Brain microvascular endothelial cell (primary cell): ENCODE data around the gene ADGRD1.
"Not testable (repeated sequence)": the region's sequence is repeated elsewhere in the genome, so short reads cannot be mapped to it uniquely, and the experiment has no call there.

Source experiments
- DNase-seq: peaks from one replicate; pipeline ENCODE4 v3.0.0-alpha.2; 2020
- H3K27ac ChIP-seq: fragments of 250-450 bp; sonication (Bioruptor Pico); 2 replicates; pipeline ENCODE4 v1.5.1; 2020; ENCODE audit warnings: mild to moderate bottlenecking, moderate library complexity
- H3K27me3 ChIP-seq: fragments of 250-450 bp; sonication (Bioruptor Pico); replicated peaks from 2 replicates; pipeline ENCODE4 v1.5.1; 2020; ENCODE audit warnings: mild to moderate bottlenecking
- H3K36me3 ChIP-seq: fragments of 250-450 bp; sonication (Bioruptor Pico); replicated peaks from 2 replicates; pipeline ENCODE4 v1.5.1; 2020; ENCODE audit warnings: mild to moderate bottlenecking
- H3K4me3 ChIP-seq: 2 replicates; pipeline ENCODE4 v1.5.1; 2011; ENCODE audit warnings: low read depth, mild to moderate bottlenecking, control low read depth, low read length, moderate library complexity
- in situ Hi-C: cut with HindIII; loops from 2 replicates; pipeline ENCODE4 v1.10.0; 2017; ENCODE audit warnings: low sequenced_read_pairs, low pct_ligation_motif_present
- TF ChIP-seq, protein P1 (sequence below): IDR thresholded peaks from 2 replicates; pipeline ENCODE4 v1.5.1; 2011; ENCODE audit warnings: low read depth, mild to moderate bottlenecking, moderate library complexity, low read length, control low read depth, inconsistent platforms; ENCODE audit errors: missing control alignments

ADGRD1 gene

DNA sequence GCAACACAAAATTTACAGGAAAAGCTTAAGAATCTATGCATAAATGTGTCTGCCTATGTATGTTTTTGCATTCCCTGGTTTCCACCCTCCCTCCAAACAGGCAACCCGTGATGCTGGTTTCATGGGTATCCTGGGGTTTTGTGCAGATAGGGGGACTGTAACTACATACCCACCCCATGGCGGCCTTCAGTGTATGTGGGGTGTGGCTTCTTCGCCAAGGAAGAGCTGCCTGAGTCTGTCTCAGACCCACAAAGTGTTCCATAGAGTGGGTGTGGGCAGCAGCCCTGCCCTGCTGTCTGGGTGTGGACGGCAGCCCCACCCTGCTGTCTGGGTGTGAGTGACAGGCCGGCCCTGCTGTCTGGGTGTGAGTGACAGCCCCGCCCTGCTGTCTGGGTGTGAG is 174.8 kb downstream of the ADGRD1 start:
- in situ Hi-C loops = no loop called here
- TF ChIP-seq, protein P1, sequence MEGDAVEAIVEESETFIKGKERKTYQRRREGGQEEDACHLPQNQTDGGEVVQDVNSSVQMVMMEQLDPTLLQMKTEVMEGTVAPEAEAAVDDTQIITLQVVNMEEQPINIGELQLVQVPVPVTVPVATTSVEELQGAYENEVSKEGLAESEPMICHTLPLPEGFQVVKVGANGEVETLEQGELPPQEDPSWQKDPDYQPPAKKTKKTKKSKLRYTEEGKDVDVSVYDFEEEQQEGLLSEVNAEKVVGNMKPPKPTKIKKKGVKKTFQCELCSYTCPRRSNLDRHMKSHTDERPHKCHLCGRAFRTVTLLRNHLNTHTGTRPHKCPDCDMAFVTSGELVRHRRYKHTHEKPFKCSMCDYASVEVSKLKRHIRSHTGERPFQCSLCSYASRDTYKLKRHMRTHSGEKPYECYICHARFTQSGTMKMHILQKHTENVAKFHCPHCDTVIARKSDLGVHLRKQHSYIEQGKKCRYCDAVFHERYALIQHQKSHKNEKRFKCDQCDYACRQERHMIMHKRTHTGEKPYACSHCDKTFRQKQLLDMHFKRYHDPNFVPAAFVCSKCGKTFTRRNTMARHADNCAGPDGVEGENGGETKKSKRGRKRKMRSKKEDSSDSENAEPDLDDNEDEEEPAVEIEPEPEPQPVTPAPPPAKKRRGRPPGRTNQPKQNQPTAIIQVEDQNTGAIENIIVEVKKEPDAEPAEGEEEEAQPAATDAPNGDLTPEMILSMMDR = no peak
- no peak overlapping the region for H3K27ac ChIP-seq

DNA sequence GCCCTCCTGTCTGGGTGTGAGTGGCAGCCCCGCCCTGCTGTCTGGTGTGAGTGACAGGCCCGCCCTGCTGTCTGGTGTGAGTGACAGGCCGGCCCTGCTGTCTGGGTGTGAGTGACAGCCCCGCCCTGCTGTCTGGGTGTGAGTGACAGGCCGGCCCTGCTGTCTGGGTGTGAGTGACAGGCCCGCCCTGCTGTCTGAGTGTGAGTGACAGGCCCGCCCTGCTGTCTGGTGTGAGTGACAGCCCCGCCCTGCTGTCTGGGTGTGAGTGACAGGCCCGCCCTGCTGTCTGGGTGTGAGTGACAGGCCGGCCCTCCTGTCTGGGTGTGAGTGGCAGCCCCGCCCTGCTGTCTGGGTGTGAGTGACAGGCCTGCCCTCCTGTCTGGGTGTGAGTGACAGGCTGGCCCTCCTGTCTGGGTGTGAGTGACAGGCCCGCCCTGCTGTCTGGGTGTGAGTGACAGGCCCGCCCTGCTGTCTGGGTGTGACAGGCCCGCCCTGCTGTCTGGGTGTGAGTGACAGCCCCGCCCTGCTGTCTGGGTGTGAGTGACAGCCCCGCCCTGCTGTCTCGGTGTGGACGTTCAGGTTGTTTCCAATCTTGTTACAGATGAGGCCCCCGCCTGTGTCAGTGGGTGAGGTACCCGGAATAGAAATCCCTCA is 175.4 kb downstream of the ADGRD1 start:
- H3K27me3 ChIP-seq, in situ Hi-C loops, H3K36me3 ChIP-seq, H3K27ac ChIP-seq, DNase-seq, H3K4me3 ChIP-seq: not testable (repeated sequence)

More for the DNA sequence above, 174.8 kb downstream of the ADGRD1 start:
- Histone ChIP-seq H3K36me3 (no peaks in the 10 kb centered on the region), H3K27me3 (no peaks in the 10 kb centered on the region), H3K4me3 (no peak overlapping the region)
- no peak for DNase-seq

DNA sequence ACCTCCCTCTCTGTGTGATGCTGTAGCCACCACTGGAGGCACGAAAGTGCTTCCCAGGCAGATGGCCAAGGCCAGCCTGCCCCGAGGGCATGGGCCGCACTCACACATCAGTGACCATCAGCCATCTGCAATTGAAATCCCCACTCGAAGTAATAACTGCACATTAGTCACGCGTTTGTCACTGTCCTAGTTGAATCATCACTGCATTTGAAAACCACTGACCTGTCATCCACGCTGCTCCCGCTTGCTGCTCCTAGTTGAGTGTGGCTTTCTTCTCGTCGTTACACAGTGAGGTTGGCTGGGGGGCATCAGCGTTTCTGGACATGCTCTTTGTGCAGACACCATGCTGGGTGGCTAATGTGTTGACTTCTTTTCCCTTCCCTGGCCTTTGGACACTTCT is 176.1 kb downstream of the ADGRD1 start:
- in situ Hi-C loops = no loop called here
- H3K4me3 ChIP-seq = no peak overlapping the region
- H3K36me3 ChIP-seq = no peaks in the 10 kb centered on the region
- no peaks in the 10 kb centered on the region for H3K27me3 ChIP-seq
- TF ChIP-seq, protein P1 = no peak
- no peak overlapping the region for H3K27ac ChIP-seq
- DNase-seq = no peak

DNA sequence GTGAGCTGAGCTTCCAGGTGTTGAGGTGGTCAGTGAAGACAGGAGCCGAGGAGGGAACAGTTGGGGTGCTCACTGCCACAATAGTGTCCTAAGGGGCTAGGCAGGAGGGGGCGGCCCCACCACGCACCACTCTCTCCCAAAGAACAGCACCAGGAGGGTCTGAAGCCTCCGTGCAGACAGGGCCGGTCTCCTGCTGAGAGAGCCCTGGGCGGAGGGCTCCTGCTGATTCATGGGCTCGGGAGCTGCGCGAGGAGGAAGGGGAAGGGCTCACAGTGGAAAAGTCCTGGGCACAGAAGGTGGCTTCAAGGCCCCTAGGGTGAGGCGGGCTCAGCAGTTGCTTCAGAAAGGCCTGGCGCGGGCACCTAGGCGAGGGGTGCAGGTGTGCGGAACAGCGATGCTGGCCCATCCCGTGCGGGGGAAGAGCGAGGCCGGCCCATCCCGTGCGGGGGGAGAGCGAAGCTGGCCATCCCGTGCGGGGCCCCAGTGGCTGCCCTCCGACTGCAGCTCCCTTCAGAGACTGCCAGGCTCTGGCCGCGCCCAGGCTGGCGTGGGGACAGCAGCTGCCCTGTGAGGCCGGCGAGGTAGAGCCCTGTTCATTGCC is 176.7 kb downstream of the ADGRD1 start:
- Histone ChIP-seq H3K4me3 (no peak overlapping the region), H3K27me3 (no peaks in the 10 kb centered on the region), H3K27ac (no peak overlapping the region), H3K36me3 (no peaks in the 10 kb centered on the region)
- TF ChIP-seq, protein P1 = no peak
- no peak for DNase-seq
- in situ Hi-C loops = no loop called here

DNA sequence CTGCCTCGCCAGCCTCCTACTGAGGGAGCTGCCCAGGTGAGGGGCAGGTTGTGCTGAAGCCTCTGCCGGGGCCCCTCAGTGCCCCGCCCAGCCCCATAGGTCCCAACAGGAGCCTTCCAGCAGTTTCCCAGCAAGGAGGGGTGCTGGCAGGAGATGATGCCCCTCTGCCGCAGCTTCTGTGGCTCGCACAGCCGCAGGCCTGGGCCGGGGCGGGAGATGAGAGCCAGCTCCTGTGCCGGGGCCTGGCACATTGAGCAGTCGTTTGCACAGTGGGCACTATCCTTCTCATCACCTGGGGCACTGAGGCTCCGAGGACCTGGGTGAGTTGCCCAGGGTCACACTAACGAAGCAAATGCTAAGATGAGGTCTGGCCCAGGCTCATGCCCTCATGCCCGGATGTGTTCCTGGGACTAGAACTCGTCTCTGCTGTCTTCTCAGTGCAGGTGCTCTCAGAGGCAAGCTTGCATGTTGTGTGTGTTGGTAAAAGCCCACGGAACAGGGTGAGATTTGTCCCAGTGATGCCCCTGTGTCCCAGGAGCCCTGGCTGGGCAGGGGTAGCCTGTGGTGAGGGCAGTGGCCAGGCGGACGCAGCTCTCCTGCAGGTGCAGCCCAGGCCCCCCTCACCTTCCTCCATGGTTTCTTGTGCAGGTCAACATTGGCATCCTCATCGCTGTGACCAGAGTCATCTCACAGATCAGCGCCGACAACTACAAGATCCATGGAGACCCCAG is 177.5 kb downstream of the ADGRD1 start:
- Histone ChIP-seq H3K4me3 (no peak overlapping the region), H3K27me3 (no peaks in the 10 kb centered on the region), H3K27ac (no peak overlapping the region), H3K36me3 (no peaks in the 10 kb centered on the region)
- no peak for DNase-seq
- TF ChIP-seq, protein P1 = no peak
- in situ Hi-C loops = no loop called here

DNA sequence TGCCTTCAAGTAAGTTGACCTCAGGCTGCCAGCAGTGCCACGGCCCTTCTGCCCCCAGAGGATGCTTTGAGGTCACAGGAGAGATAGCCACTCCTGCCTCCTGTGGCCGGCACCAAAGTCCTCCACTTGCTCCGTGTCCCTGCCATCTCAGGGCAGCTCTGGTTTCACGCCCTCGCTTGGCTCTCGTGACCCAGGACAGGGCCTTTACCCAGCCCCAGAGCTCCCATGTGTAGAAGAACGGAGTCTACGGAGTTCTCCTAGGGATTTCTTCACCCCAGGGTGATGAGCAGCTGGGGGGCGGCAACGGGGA is 178.1 kb downstream of the ADGRD1 start:
- H3K27me3 ChIP-seq = no peaks in the 10 kb centered on the region
- no peak overlapping the region for H3K4me3 ChIP-seq
- TF ChIP-seq, protein P1 = no peak
- H3K27ac ChIP-seq = no peak overlapping the region
- DNase-seq = no peak
- H3K36me3 ChIP-seq = no peaks in the 10 kb centered on the region
- in situ Hi-C loops = no loop called here
